ENCODE measurements around the gene DACT3. TPM values are rescaled to one million over a fixed set of nuclear protein-coding genes. Genes with fewer than 3 reads are reported as not detected.

Gene DACT3
- total and polyA plus RNA-seq, 2 of the 13 experiments (the other 11 are each of a cell fraction or from before 2014, with no cell fraction given), result 0.04 TPM; not detected in 1

- FAIRE-seq (no peak), DNase-seq (ENCODE audit: low spot score) (no peak), ATAC-seq (no peak)
- no TSS peak for BruUV-seq (replicated peaks)
- no peak for TF ChIP-seq JUN (CRISPR knock-in tag; IDR thresholded peaks at IDR 0.05)
- no peak for TF ChIP-seq ZNF414 (CRISPR knock-in tag; IDR thresholded peaks at IDR 0.05)
- no peak for TF ChIP-seq MLX (CRISPR knock-in tag; IDR thresholded peaks at IDR 0.05)
- TF ChIP-seq SALL2 (CRISPR knock-in tag; IDR thresholded peaks at IDR 0.05), result no peak
- no peak for TF ChIP-seq NONO (IDR thresholded peaks at IDR 0.05)
- no peak for TF ChIP-seq NONO (CRISPR knock-in tag; conservative IDR thresholded peaks at IDR 0.05)
- H3K36me3 ChIP-seq (replicated peaks in 1 of 2; ENCODE audit: control insufficient read depth in 1 of 2, insufficient read depth in 2 of 2, low read length in 2 of 2), result peaks cover 30 to 55% of the 10 kb centered on the region in 2 experiments; a peak in 4 of 5 replicates
- H3K27ac ChIP-seq (ENCODE audit: extremely low read length, insufficient read depth, low read length), result no peak overlapping the region
- intact Hi-C loops (cut with micrococcal nuclease; ENCODE audit: unreplicated experiment), result no loop called here
- peaks cover 15% of the 10 kb centered on the region; the same call in 1 of the 2 replicates for H4K20me1 ChIP-seq (ENCODE audit: insufficient read depth, low read length)
- H3K9me3 ChIP-seq (ENCODE audit: low read length), result no peaks in the 10 kb centered on the region
- 97% methylated on average over 5 of the region's 9 CpGs for WGBS (ENCODE audit: low lambda C conversion rate)
- CTCF ChIA-PET (ENCODE audit: low intra/inter-chr PET ratio, low total read pairs), result no interaction called here
- no peak overlapping the region for H3K4me2 ChIP-seq (ENCODE audit: low read depth, low read length)
- H3K27me3 ChIP-seq (ENCODE audit: control insufficient read depth in 1 of 2, insufficient read depth in 2 of 2, low read length in 2 of 2), result no peaks in the 10 kb centered on the region
- H2AFZ ChIP-seq (ENCODE audit: low read length), result no peak overlapping the region
- no peak overlapping the region for H3K9ac ChIP-seq (ENCODE audit: insufficient read depth, low read depth, low read length)
- in situ Hi-C loops (cut with HindIII; ENCODE audit: extremely low pct_ligation_motif_present, low pct_unique_long_range_greater_than_20kb), result no loop called here
- peaks cover 21% of the 10 kb centered on the region for H3K79me2 ChIP-seq (ENCODE audit: insufficient read depth, low read length)
- no peak overlapping the region for H3K4me3 ChIP-seq (replicated peaks in 1 of 3; ENCODE audit: insufficient read depth in 1 of 3, low read depth in 2 of 3, low read length in 3 of 3)
- H3K4me1 ChIP-seq (ENCODE audit: insufficient read depth, low read length), result peaks cover 29% of the 10 kb centered on the region
- POLR2A ChIA-PET, result no interaction called here
Observed at GRCh38 chr19:46608178-46608577, 52.8 kb downstream of the DACT3 start.

GRCh38 chr19:46607448-46607841 lies 53.5 kb downstream of the DACT3 start:
- no TSS peak for BruUV-seq (replicated peaks)
- WGBS (ENCODE audit: low lambda C conversion rate), result 98% methylated on average over 12 of the region's 12 CpGs
- no peak for FAIRE-seq
- TF ChIP-seq SNRNP70 (IDR thresholded peaks at IDR 0.05; ENCODE audit: low read depth, low read length) (no peak), ZBTB34 (CRISPR knock-in tag; IDR thresholded peaks at IDR 0.05) (no peak), ZNF646 (CRISPR knock-in tag; IDR thresholded peaks at IDR 0.05) (no peak), RBFOX2 (IDR thresholded peaks at IDR 0.05; ENCODE audit: low read depth, low read length) (0 out of 2 replicates have a peak, but pooled peaks have one; percentile 32)

More at GRCh38 chr19:46607448-46607841, 53.5 kb downstream of the DACT3 start:
- H3K9me3 ChIP-seq (ENCODE audit: low read length), result no peaks in the 10 kb centered on the region
- in situ Hi-C loops (cut with HindIII; ENCODE audit: extremely low pct_ligation_motif_present, low pct_unique_long_range_greater_than_20kb) (no loop called here), intact Hi-C loops (cut with micrococcal nuclease; ENCODE audit: unreplicated experiment) (no loop called here)
- H3K79me2 ChIP-seq (ENCODE audit: insufficient read depth, low read length), result peaks cover 28% of the 10 kb centered on the region
- H3K27ac ChIP-seq (ENCODE audit: extremely low read length, insufficient read depth, low read length), result no peak overlapping the region
- POLR2A ChIA-PET, result no interaction called here
- CTCF ChIA-PET (ENCODE audit: low intra/inter-chr PET ratio, low total read pairs), result no interaction called here
- ATAC-seq, result no peak
- no peak overlapping the region for H3K4me2 ChIP-seq (ENCODE audit: low read depth, low read length)
- peaks cover 15% of the 10 kb centered on the region; the same call in 1 of the 2 replicates for H4K20me1 ChIP-seq (ENCODE audit: insufficient read depth, low read length)
- no peak for DNase-seq (ENCODE audit: low spot score)
- H3K4me1 ChIP-seq (ENCODE audit: insufficient read depth, low read length), result peaks cover 30% of the 10 kb centered on the region
- H3K27me3 ChIP-seq (ENCODE audit: control insufficient read depth in 1 of 2, insufficient read depth in 2 of 2, low read length in 2 of 2), result no peaks in the 10 kb centered on the region; a peak in 1 of 5 replicates
- peaks cover 30 to 55% of the 10 kb centered on the region in 2 experiments; a peak in 4 of 5 replicates for H3K36me3 ChIP-seq (replicated peaks in 1 of 2; ENCODE audit: control insufficient read depth in 1 of 2, insufficient read depth in 2 of 2, low read length in 2 of 2)
- no peak overlapping the region for H3K9ac ChIP-seq (ENCODE audit: insufficient read depth, low read depth, low read length)
- H3K4me3 ChIP-seq (replicated peaks in 1 of 3; ENCODE audit: insufficient read depth in 1 of 3, low read depth in 2 of 3, low read length in 3 of 3), result no peak overlapping the region
- no peak overlapping the region for H2AFZ ChIP-seq (ENCODE audit: low read length)

Measured in HepG2 (cell line).